Limb (tissue), 2 donors: ENCODE measurements around the gene ZNF280B.
"Not testable (repeated sequence)": the region's sequence is repeated elsewhere in the genome, so short reads cannot be mapped to it uniquely, and the experiment has no call there.

Source experiments
- DNase-seq, 2 donors: peaks; one replicate each; pipeline ENCODE4 v3.0.0-alpha.2; 2016; ENCODE audit errors: extremely low spot score in 2 of 2

Gene ZNF280B

DNA sequence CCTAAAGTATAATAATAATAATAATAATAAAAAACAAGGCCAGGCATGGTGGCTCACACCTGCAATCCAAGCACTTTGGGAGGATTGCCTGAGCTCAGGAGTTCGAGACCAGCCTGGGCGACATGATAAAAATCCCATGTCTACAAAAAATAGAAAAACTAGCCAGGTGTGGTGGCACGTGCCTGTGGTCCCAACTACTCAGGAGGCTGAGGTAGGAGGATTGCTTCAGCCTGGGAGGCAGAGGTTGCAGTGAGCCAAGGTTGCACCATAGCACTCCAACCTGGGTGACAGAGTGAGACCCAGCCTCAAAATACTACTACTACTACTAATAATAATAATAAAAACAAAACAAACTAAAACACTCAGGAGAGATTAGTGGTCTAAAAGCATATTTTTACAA, 27.1 kb upstream of the ZNF280B start:
- no peak for DNase-seq

DNA sequence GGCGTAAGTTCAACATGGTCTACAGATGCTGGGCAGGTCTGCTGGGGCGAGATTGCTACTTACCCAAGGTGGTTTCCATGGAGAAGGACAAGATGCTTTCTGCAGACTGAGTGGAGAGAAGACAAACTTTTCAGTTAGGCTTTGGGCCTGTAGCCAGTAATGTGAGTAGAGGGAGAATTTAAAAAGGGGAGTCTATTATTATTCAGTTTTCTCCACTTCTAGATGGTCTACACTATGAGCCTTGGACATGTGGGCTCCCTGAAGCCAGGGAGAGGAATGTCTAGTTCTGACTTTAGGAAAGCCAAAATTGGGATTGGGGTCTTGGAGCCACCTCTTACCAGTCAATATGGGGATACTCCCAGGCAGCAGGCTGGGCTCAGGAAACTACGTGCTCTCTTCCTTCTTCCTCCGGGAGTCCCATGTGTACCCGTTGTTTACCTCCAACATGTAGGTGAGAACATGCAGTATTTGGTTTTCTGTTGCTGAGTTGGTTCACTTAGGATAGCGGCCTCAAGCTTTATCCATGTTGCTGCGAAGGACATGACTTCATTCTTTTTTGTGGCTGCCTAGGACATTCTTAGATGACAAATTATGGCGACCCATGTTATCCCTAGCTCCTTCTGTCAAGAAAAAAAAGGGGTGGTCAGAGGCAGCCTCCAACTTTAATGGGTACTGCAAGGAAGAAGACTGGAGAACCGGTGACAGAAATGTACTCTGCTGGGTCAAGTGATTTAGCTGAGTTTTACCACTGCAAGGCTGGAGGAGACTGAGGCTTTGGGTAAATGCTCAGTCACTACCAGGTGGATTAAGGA, 26.3 kb upstream of the ZNF280B start:
- DNase-seq = no peak

DNA sequence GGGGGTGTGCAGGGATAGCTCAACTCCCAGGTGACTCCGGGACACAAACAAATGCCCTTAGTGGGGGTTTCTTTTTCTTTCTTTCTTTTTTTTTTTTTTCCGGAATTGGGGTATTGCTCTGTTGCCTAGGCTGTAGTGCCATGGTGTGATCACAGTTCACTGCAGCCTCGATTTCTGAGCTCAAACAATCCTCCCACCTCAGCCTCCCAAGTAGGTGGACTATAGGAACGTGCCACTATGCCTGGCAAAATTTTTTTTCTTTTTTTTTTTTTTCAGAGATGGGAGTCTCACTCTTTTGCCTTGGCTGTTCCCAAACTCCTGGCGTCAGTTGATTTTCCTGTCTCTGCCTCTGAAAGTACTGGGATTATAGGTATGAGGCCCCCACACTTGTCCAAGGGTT, 25.3 kb upstream of the ZNF280B start:
- DNase-seq = no peak

DNA sequence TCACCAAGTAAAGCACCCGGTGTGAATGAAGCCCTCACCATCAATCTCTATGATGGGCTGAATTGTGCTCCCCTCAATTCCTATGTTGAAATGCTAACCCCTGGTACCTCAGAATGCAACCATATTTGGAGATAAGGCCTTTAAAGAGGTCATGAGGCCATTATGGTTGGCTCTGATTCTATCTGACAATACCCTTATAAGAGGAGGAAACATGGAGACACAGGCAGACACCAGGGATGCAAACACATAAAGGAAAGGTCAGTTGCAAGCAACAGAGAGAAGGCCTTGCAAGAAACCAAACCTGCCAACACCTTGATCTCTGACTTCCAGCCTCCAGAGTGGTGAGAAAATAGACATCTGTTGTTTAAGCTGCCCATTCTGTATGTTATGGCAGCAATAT, 24.9 kb upstream of the ZNF280B start:
- DNase-seq = no peak

DNA sequence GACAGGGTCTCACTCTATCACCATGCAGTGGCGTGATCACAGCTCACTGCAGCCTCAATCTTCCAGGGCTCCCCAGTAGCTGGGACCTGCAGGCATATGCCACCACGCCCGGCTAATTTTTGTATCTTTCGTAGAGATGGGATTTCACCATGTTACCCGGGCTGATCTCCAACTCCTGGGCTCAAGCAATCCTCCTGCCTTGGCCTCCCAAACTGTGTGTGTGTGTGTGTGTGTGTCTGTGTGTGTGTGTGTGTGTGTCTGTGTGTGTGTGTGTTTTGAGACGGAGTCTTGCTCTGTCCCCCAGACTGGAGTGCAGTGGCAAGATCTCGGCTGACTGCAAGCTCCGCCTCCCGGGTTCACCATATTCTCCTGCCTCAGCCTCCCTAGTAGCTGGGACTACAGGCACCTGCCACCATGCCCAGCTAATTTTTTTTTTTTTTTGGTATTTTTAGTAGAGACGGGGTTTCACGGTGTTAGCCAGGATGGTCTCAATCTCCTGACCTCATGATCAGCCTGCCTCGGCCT, 24.1 kb upstream of the ZNF280B start:
- not testable (repeated sequence) for DNase-seq

DNA sequence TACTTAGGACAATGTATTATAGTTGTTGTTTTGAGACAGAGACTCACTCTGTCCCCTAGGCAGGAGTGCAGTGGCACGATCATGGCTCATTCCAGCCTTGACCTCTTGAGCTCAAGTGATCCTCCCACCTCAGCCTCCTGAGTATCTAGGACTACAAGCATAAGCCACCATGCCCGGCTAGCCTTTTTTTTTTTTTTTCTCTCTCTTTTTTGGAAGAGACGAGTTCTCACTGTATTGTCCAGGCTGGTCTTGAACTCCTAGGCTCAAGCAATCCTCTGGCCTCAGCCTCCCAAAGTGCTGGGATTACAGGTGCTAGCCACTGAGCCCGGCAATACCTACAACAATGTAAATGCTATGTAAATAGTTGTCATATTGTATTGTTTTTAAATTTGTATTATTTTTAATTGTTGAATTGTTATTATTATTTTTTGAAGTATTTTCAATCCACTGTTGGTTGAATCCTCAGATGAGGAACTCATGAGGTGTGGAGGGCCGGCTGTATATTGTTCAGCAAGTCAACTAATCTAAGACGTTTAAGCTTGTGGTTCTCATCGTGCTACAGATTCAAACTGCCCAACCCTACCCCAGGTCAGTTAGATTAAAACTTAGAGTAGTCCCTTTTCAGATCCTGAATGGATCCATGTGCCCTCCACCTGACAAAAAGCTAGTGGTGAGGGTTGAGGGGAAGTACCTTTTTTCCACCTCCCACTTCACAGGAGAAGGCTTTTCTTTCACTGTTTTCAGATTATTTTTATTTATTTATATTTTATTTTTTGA, 23.4 kb upstream of the ZNF280B start:
- DNase-seq = no peak

DNA sequence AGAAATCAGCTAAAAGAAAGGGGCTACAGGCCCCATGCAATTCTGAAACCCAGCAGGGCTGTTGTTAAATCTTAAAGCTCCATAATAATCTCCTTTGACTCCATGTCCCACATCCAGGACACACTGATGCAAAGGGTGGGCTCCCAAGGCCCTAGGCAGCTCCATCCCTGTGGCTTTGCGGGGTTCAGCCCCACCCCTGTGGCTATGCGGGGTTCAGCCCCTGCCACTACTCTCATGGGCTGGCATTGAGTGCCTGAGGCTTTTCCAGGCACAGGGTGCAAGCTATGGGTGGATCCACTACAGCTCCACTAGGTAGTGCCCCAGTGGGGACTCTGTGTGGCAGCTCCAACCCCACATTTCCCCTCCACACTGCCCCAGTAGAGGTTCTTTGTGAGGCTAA, 20.2 kb upstream of the ZNF280B start:
- DNase-seq = no peak

DNA sequence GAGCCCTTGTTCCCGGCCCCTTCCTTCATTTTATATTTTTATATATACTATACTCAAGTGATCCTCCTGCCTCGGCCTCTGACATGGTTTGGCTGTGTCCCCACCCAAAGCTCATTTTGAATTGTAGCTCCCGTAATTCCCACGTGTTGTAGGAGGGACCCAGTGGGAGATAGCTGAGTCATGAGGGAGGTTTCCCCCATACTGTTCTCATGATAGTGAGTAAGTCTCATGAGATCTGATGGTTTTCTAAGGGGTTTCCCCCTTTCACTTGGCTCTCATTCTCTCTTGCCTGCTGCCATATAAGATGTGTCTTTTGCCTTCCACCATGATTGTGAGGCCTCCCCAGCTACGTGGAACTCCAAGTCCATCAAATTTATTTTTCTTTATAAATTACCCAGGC, 18.8 kb upstream of the ZNF280B start:
- DNase-seq = no peak

DNA sequence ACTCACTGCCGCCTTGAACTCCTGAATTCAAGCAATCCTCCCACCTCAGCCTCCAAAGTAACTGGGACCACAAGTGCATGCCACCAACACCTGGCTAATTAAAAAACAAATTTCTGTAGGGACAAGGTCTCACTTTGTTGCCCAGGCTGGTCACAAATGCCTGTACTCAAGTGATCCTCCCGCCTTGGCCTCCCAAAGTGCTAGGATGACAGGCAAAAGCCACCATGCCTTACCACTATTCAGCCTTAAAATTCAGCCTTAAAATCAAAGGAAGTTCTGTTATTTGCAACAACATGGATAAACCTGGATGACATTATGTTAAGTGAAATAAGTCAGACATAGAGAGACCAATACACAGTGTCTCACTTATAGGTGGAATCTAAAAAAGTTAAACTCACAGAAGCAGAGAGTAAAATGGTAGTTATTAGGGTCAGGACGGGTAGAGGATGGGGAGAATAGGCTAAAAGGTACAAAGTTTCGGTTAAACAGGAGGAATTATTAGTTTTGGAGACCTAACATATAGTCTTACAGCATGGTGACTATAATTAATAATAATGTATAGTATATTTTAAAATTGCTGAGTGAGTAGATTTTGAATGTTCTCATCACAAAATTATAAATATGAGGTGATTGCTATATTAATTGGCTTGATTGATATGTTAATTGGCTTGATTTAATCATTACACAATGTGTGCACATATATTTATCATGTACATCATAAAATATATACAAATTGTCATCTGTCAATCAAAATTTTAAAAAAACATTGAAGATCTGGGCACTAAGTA, 17.8 kb upstream of the ZNF280B start:
- DNase-seq = no peak

DNA sequence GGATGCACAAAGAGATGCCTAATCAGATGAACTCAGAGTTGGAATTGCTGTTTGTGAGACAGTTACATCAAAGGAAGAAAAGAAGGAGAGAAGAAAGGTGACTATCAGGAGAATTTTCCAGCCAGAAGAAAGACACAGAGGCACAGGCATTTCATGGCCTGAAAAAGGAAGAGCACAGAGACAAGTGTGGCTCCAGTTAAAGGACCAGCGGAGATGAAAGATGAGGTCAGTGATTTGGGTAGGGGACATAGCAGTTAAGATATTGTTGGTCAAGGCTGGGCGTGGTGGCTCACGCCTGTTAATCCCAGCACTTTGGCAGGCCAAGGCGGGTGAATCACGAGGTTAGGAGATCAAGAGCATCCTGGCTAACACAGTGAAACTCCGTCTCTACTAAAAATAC, 15.0 kb upstream of the ZNF280B start:
- DNase-seq = no peak

DNA sequence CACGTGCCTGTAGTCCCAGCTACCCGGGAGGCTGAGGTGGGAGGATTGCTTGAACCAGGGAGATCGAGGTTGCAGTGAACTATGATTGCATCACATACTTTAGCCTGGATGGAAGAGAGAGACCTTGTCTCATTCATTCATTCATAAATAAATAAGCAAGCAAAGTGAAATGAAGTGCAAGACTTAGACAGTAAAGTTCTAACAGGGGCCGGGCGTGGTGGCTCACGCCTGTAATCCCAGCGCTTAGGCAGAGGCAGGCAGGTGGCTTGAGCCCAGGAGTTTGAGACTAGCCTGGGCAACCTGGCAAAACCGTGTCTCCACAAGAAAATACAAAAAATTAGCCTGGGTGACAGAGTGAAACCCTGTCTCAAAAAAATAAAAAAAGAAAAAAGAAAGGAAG, 13.1 kb upstream of the ZNF280B start:
- no peak for DNase-seq

DNA sequence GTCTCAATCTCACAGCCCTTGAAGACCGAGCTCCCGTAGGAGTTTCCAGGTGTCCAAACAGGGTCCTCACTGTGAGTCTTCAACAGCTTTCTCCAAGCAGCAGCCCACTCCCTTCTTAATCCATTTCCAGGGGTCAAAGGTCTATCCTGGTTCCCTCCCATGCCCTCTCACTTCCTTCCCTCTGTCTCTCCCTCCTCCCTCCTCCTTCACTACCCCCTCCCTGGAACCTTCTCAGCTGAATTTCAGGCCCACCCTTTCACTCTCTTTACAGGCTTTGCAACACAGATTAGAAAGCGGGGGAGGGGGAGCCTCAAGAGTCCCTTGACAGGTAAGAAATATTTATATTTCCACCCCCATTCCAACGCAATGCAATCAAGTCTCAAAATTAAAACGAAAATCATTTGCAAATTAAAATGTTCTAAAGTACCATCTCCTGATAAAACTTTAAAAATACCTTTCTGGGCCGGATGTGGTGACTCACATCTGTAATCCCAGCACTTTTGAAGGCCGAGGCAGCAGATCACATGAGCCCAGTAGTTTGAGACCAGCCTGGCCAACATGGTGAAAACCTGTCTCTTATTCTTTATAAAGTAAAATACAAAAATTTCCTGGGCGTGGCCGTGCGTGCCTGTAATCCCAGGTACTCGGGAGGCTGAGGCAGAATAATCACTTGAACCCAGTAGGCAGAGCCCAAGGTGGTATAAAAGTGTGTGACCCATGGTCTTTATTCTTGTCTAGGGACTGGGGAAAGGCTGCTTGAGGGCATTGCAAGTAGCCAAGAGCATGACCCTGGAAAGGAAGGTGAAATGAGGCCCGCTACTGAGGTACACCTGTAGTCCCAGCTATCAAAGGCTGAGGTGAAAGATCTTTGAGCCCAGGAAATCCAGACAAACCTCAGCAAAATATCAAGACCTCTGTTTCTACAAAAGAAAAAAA, 12.4 kb upstream of the ZNF280B start:
- no peak for DNase-seq

DNA sequence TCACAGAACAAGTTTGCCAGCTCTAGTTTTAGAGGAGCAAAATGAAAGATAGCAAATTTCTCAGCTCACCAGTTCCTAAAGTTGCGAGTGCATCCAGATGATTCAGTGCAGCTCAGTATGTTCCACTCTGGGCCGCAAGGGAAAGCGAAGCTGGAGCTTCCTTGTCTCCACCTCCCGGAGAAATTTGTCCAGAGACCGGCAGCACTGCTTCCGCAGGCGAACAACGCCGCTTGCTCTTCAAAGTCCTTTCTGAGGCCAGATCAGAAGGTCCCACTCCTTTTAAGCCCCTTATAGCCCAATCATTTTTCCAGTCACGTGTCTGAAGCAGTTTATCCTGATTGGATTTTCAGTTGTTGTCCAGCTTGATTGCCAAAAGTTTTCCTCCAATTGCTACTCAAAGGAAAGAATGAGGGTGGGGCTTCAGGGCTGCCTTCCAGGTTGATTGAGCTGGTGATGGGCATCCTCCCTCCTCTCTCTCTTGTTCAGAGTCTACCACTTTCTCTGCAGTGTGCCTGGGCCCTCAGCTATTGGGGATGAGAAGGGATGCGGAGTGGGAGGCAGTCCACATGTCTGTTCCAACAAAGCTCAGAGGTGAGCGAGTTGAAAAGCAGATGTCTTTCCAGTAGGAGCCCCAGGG, 11.6 kb upstream of the ZNF280B start, which contains the start of gene ZNF280A:
Gene ZNF280A, minus strand, starts transcription at position 251 of the 637 bp plus-strand sequence. CDS start 4,640 bp downstream, outside the sequence.
- DNase-seq = no peak

DNA sequence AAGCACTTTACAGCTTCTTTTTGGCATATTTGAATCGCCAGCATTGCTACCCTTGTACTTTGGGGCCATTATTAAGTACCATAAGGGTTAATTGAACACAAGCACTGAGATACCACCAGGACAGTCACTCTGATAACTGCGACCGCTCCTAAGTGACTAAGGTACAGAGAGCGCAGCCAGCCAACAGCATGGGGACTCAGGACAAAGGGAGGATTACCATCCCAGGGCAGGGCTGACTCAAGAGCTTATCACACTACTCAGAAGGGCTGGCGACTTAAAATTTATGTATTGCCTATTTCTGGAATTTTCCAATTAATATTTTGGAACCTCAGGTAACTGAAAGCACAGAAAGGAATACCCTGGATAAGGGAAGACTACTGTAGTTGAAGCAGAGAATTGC, 11.0 kb upstream of the ZNF280B start:
- no peak for DNase-seq

DNA sequence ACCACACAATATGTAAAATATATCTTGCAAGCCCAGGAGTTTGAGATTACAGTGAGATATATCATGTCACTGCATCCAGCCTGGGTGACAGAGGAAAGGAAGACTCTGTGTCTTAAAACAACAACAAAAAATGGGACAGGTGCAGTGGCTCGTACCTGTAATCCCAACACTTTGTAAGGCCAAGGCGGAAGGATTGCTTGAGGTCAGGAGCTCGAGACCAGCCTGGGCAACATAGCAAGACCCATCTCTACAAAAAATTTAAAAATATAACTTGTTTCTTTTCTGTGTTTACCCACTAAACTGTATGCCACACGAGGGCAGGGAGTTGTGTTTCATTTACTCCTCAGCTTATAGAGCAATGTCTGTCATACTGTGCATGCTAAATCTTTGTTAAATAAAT, 8.4 kb upstream of the ZNF280B start:
- no peak for DNase-seq

DNA sequence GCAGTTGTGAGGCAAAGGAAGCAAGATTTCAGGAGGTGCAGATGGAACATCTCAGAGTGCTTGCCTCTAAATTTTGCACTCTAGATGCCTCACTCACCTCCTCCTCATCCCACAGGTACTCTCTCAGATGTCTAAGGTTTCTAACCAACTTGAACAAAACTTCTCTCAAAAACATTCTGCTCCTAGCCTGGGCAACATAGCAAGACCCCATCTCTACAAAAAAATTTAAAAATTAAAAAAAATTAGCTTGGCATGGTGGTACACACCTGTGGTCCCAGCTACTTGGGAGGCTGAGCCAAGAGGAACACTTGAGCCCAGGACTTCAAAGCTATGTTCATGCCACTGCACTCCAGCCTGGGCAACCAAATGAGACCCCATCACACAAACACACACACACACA, 7.3 kb upstream of the ZNF280B start:
- DNase-seq = no peak

DNA sequence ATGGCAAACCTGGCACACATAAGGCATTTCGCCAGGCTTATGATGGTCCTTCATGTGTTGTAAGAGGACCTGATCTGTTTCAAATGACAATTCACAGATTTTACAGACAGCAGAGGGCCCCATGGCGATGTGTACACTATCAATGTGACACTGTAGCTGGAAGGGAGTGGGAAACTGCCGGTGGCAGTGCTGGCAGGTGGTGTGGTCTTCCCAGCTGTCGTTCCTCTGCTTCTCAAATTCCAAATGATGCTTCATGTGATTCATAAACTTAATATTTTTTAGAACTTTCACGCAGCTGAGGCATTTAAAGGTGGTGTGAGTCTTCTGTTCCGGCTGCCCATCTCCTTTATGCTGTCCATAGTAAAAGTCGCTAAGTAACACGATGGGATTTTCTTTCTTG, 5.9 kb upstream of the ZNF280B start:
- DNase-seq = not testable (repeated sequence)

DNA sequence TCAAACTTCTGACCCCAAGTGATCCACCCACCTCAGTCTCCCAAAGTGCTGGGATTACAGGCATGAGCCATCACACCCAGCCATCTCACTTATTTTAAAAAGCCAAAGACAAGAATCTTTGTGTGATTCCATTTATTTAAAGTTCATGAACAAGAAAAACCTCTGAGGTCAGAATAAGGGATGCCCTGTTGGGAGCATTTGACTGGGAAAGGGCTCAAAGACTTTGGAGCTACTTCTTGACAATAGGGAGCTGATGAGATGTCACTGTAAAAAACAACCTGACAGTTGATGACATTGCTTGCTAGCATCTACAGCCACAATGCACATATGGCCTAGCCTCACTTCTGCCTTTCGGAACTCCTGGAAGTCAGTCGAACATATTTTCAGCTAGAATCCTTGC, 5.1 kb upstream of the ZNF280B start:
- DNase-seq = no peak

DNA sequence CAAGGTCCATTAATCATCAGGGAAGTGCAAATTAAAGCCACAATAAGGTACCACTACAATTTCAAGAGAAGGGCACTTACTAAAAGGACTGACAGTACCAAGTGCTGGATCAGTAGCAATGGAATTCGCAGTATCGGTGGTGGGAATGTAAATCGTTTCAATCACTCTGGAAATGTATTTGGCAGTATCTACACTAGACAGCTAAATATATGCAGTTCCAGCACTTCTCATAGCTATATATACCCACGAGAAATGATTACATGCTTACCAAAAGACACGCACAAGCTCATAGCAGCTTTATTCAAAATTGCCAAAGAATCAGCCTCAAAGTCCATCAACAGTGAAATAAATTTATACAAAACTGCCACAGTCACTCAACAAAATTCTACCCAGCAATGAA, 4.4 kb upstream of the ZNF280B start:
- no peak for DNase-seq

DNA sequence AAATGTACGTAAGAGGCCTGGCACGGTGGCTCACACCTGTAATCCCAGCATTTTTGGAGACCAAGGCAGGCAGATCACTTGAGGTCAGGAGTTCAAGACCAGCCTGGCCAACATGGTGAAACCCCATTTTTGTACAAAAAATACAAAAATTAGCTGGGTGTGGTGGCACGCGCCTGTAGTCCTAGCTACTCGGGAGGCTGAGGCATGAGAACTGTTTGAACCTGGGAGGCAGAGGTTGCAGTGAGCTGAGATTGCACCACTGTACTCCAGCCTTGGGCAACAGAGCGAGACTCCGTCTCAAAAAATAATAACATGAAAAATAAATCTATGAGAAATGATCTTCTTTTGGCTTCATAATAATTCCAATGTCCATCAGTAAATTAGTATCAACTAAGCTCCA, 2.3 kb upstream of the ZNF280B start:
- DNase-seq = not testable (repeated sequence)
